ENCODE results near the gene PTPRM.

The PTPRM gene

DNA sequence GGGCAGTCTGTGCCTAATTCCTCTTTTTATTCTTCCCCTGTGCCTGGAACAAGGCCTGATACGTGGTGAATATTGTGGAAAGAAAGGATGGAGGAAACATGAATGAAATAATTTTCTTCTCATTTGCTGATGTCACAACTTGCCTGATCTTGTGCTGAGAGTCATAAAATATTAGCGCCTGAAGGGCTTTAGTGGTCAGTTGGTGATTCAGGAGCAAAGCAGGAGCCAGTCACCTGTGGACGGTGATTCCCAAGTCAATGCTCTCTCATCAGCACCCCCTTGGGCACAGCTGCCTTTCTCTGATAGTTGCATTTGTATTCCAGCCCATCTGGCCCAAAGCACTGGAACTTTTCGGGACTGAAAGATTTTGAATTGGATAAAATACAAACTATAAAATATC is 539.5 kb downstream of the PTPRM start:
- TF ChIP-seq POU2F2 (IDR thresholded peaks at IDR 0.05; ENCODE audit: low read depth, low read length) (no peak), POLR2AphosphoS5 (IDR thresholded peaks at IDR 0.05; ENCODE audit: low read depth, low read length) (no peak), TAF1 (IDR thresholded peaks at IDR 0.05; ENCODE audit: low read depth, low read length) (no peak), POLR2A (IDR thresholded peaks at IDR 0.05; ENCODE audit: low read depth, low read length) (no peak), SPI1 (IDR thresholded peaks at IDR 0.05; ENCODE audit: low read depth, low read length) (no peak), PAX5 (IDR thresholded peaks at IDR 0.05; ENCODE audit: insufficient read depth, low read length, severe bottlenecking) (no peak)
- FAIRE-seq, result no peak
- DNase-seq (ENCODE audit: insufficient read length, low spot score), result no peak

DNA sequence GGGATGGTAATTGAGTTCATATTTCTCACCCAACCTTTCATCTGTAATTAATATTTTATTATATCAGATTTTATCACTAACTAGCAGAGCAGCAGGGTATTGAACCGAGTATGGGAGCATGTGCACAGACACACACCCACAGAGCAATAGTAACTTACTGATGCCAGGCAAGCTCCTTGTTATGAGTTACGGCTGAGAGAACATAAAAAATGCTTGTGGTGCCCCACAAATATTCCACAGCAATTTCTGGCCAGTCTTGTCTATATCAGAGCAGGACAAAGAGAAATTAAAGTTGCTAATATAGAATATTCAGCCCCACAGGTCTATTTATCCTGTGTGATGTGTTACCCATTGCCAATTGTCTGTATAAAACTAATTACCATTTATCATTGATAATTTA is 540.3 kb downstream of the PTPRM start:
- FAIRE-seq (no peak), DNase-seq (ENCODE audit: insufficient read length, low spot score) (no peak)
- TF ChIP-seq TAF1 (IDR thresholded peaks at IDR 0.05; ENCODE audit: low read depth, low read length), result no peak
- no peak for TF ChIP-seq SPI1 (IDR thresholded peaks at IDR 0.05; ENCODE audit: low read depth, low read length)
- no peak for TF ChIP-seq PAX5 (IDR thresholded peaks at IDR 0.05; ENCODE audit: insufficient read depth, low read length, severe bottlenecking)
- TF ChIP-seq POLR2AphosphoS5 (IDR thresholded peaks at IDR 0.05; ENCODE audit: low read depth, low read length), result no peak
- no peak for TF ChIP-seq POU2F2 (IDR thresholded peaks at IDR 0.05; ENCODE audit: low read depth, low read length)
- no peak for TF ChIP-seq POLR2A (IDR thresholded peaks at IDR 0.05; ENCODE audit: low read depth, low read length)

DNA sequence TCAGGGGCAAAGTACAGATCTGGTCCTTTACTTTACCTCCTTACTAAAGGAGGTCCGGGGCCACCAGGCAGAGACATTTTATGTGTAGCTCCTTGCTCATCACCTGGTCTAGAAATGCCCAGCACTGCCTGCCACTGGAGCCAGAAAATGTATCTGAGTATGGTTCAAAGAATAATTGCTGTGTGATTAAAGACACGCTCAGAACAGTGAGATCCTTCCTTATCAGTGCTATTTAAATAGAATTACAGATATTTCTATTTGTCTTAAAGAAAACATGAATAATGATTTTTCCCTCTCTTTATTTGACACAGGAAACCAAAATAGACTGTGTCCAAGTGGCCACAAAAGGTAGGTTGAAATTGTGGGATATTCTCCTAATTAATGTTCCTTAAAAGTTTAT is 547.4 kb downstream of the PTPRM start:
- DNase-seq (ENCODE audit: insufficient read length, low spot score) (no peak), FAIRE-seq (no peak)
- no peak for TF ChIP-seq PAX5 (IDR thresholded peaks at IDR 0.05; ENCODE audit: insufficient read depth, low read length, severe bottlenecking)
- no peak for TF ChIP-seq POU2F2 (IDR thresholded peaks at IDR 0.05; ENCODE audit: low read depth, low read length)
- no peak for TF ChIP-seq SPI1 (IDR thresholded peaks at IDR 0.05; ENCODE audit: low read depth, low read length)
- no peak for TF ChIP-seq POLR2AphosphoS5 (IDR thresholded peaks at IDR 0.05; ENCODE audit: low read depth, low read length)
- TF ChIP-seq TAF1 (IDR thresholded peaks at IDR 0.05; ENCODE audit: low read depth, low read length), result no peak
- no peak for TF ChIP-seq POLR2A (IDR thresholded peaks at IDR 0.05; ENCODE audit: low read depth, low read length)

DNA sequence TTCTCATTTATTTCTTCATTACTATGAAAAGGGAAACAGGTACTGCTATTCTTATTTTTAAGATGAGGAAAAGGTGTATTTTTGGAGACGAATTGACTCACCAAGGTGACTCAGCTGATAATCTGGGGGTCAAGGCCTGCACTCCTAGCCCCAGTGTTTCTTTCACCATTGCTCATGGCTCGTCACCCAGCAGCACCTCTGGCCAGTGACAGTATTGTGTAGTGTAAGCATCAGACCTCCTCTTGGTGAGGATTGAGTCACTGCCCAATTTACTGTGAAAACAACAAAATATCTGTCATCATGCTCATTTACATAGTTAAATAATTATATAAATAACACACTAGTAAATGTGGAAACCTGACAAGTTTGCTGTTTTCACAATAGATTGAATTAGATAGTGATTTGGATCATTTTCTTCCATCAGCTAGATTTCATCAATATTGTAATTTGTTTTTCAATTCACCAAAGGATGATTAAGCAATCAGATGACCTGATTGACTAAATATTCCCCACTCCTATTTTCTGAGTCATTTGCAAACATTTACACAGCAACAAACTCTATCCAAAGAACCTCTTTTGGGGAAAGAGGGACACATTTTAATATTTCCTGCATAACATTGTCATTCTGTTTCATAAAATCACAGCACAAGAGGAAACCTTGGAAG is 549.4 kb downstream of the PTPRM start:
- DNase-seq (ENCODE audit: insufficient read length, low spot score) (no peak), FAIRE-seq (no peak)
- TF ChIP-seq POLR2AphosphoS5 (IDR thresholded peaks at IDR 0.05; ENCODE audit: low read depth, low read length) (no peak), POU2F2 (IDR thresholded peaks at IDR 0.05; ENCODE audit: low read depth, low read length) (no peak), PAX5 (IDR thresholded peaks at IDR 0.05; ENCODE audit: insufficient read depth, low read length, severe bottlenecking) (no peak), SPI1 (IDR thresholded peaks at IDR 0.05; ENCODE audit: low read depth, low read length) (no peak), TAF1 (IDR thresholded peaks at IDR 0.05; ENCODE audit: low read depth, low read length) (no peak), POLR2A (IDR thresholded peaks at IDR 0.05; ENCODE audit: low read depth, low read length) (no peak)

DNA sequence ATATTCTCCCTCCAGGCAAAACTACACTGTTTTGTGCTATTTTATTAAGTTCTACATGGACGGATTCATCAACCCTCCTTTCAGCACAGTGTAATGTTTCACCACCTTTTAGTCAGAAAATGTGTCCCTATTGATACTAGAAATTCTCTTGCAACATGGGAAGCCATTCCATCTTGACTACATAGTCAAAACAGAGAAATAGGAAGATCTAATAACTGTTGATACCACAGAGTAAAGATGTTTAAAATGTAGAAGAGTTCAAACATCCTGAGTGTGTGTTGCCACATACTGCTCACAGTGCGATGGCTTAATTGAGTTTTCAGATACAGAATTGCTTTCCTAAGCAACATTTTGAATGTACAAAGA is 549.9 kb downstream of the PTPRM start:
- TF ChIP-seq SPI1 (IDR thresholded peaks at IDR 0.05; ENCODE audit: low read depth, low read length), result no peak
- no peak for TF ChIP-seq POU2F2 (IDR thresholded peaks at IDR 0.05; ENCODE audit: low read depth, low read length)
- no peak for TF ChIP-seq POLR2AphosphoS5 (IDR thresholded peaks at IDR 0.05; ENCODE audit: low read depth, low read length)
- TF ChIP-seq PAX5 (IDR thresholded peaks at IDR 0.05; ENCODE audit: insufficient read depth, low read length, severe bottlenecking), result no peak
- no peak for TF ChIP-seq TAF1 (IDR thresholded peaks at IDR 0.05; ENCODE audit: low read depth, low read length)
- no peak for TF ChIP-seq POLR2A (IDR thresholded peaks at IDR 0.05; ENCODE audit: low read depth, low read length)
- DNase-seq (ENCODE audit: insufficient read length, low spot score) (no peak), FAIRE-seq (no peak)

DNA sequence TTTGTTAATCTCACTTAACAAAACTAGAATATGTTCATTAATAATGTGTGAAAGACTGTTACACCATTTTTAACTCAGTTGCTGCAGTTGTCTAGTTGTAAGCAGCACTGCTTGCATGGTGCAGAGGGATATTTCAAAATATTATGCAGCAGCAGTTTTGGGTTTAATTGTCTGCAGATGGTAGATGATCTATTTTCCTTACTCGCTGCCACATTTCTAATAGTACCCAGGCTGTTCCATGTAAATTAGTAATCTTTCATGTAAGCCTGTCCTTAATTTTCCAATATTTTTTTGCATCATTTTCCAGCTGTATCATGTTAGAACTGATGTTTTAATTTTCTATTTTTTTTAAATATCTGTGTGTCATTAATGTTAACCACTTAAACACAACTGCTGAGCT is 554.0 kb downstream of the PTPRM start:
- DNase-seq (ENCODE audit: insufficient read length, low spot score), result no peak
- no peak for FAIRE-seq
- TF ChIP-seq POLR2A (IDR thresholded peaks at IDR 0.05; ENCODE audit: low read depth, low read length) (no peak), SPI1 (IDR thresholded peaks at IDR 0.05; ENCODE audit: low read depth, low read length) (no peak), PAX5 (IDR thresholded peaks at IDR 0.05; ENCODE audit: insufficient read depth, low read length, severe bottlenecking) (no peak), TAF1 (IDR thresholded peaks at IDR 0.05; ENCODE audit: low read depth, low read length) (no peak), POU2F2 (IDR thresholded peaks at IDR 0.05; ENCODE audit: low read depth, low read length) (no peak), POLR2AphosphoS5 (IDR thresholded peaks at IDR 0.05; ENCODE audit: low read depth, low read length) (no peak)

DNA sequence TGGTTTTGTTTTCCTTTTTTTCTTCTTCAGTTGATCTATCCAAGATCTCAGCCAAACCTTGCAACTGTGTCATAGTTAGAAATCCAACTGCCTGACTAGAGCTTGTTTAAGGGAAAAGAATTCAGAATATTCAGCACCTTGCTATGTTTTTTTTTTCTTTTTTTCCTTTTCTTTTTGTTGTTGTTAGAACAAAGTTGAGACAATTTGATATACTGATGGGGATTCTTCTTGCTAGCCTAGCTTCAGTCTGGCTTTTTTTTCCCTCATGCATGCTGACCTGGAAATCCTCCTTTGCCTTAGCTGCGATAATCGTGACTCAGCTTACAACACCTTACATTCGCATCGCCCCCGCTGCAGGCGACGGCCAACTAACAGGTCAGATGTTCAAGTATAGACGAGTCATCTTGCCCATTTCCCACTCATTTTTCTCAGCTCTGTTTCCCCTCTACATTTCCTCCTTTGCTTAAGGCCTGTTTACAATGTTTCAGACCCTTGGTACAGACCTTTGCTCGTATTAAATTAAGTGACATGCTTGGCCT is 554.9 kb downstream of the PTPRM start:
- DNase-seq (ENCODE audit: insufficient read length, low spot score) (no peak), FAIRE-seq (no peak)
- no peak for TF ChIP-seq POLR2AphosphoS5 (IDR thresholded peaks at IDR 0.05; ENCODE audit: low read depth, low read length)
- TF ChIP-seq POU2F2 (IDR thresholded peaks at IDR 0.05; ENCODE audit: low read depth, low read length), result no peak
- TF ChIP-seq SPI1 (IDR thresholded peaks at IDR 0.05; ENCODE audit: low read depth, low read length), result no peak
- no peak for TF ChIP-seq TAF1 (IDR thresholded peaks at IDR 0.05; ENCODE audit: low read depth, low read length)
- TF ChIP-seq POLR2A (IDR thresholded peaks at IDR 0.05; ENCODE audit: low read depth, low read length), result no peak
- no peak for TF ChIP-seq PAX5 (IDR thresholded peaks at IDR 0.05; ENCODE audit: insufficient read depth, low read length, severe bottlenecking)

DNA sequence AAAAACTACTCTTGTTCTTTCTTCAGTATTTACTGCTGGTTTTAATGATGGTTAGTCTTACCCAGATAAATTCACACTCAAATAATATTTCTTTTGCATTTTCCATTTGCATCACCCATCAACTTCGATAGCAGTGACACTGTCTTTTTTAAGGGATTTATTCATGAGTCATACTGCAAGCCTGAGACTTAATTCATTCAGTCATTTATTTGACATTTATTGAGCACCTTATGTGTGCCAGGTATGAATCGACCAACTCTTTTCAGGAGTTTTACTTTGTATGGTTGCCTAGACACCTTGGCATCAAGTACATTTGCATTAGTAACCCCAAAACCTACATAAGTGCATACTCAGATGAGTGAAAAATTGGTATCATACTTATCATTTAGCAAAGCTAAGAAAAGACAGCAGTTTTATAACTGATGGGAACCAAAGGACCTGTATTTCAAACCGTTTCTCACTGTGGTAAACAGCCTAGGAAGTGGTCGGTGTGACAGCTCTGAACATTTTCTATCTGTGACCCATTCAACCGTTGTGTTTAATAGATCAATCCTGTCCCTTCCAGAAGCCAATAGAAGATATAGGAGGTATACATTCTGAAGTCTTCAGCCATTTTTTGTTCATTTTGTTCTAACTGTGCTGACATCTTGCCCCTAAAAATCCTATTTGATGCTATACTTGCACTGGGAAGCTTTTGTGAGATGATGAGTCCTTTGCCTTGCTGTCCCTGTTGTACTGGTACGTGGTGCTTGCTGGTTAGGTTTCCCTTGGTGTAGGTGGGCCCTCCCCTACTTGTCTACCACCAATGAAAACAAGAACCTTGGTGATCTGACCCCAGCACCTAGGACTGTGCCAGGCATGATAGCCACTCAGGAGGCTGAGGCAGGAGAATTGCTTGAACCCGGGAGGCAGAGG is 557.4 kb downstream of the PTPRM start:
- no peak for DNase-seq (ENCODE audit: insufficient read length, low spot score)
- no peak for FAIRE-seq
- TF ChIP-seq POLR2A (IDR thresholded peaks at IDR 0.05; ENCODE audit: low read depth, low read length), result no peak
- no peak for TF ChIP-seq SPI1 (IDR thresholded peaks at IDR 0.05; ENCODE audit: low read depth, low read length)
- no peak for TF ChIP-seq POU2F2 (IDR thresholded peaks at IDR 0.05; ENCODE audit: low read depth, low read length)
- TF ChIP-seq POLR2AphosphoS5 (IDR thresholded peaks at IDR 0.05; ENCODE audit: low read depth, low read length), result no peak
- no peak for TF ChIP-seq PAX5 (IDR thresholded peaks at IDR 0.05; ENCODE audit: insufficient read depth, low read length, severe bottlenecking)
- TF ChIP-seq TAF1 (IDR thresholded peaks at IDR 0.05; ENCODE audit: low read depth, low read length), result no peak

DNA sequence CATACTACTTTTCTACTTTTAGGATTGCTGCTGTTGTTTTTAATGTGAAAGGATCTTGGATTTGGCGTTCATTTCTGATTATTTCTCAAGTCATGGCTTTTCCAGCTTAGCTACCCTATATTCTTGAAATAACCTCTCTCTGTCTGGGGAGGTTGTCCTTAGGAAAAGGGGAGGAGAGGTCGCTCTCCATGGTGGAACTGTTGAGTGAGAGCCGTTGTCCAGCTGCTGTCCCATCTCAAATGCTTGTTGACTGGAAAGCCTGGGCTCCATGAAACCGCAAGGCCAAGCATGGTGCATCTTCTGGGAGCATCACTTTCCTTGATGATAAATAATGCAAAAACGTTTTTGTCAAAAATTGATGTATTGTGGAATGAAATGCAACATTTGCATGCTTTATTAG is 563.0 kb downstream of the PTPRM start:
- TF ChIP-seq PAX5 (IDR thresholded peaks at IDR 0.05; ENCODE audit: insufficient read depth, low read length, severe bottlenecking), result no peak
- TF ChIP-seq POLR2A (IDR thresholded peaks at IDR 0.05; ENCODE audit: low read depth, low read length), result no peak
- TF ChIP-seq TAF1 (IDR thresholded peaks at IDR 0.05; ENCODE audit: low read depth, low read length), result no peak
- no peak for TF ChIP-seq SPI1 (IDR thresholded peaks at IDR 0.05; ENCODE audit: low read depth, low read length)
- no peak for TF ChIP-seq POLR2AphosphoS5 (IDR thresholded peaks at IDR 0.05; ENCODE audit: low read depth, low read length)
- no peak for TF ChIP-seq POU2F2 (IDR thresholded peaks at IDR 0.05; ENCODE audit: low read depth, low read length)
- DNase-seq (ENCODE audit: insufficient read length, low spot score) (no peak), FAIRE-seq (no peak)

Data from GM12891 (cell line).